Measurements from ENCODE around the gene HOXA10.

HOXA10 gene

DNA sequence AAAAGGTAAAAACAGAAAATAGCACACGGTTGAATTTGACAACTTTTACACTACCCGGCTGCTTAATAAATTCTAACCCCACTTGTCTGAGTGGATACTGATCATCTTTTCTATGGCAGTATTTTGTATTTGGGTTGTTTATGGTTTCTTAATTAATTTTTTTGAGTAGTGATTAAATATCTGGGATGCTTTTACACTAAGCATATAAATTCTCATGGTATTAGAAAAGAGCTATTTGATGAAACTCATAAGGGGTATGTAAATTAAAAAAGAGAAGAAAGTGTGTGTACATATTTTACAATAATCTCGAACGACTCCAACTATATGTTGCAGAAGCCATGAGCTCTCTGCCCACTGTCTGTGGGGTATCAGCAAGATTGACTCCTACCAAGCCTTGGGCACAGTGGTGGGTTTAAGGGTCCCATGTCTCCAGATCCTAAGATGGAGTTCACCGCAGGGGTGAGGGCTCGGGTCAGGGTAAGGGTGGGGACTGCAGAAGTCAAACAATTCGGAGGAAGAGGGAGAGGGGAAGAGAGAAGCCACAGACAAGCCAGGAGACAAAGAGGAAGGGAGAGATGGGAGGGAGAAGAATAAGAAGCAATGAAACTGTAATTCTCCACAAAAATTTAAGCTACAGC lies 33.3 kb upstream of the HOXA10 start:
- TF ChIP-seq, protein P1, sequence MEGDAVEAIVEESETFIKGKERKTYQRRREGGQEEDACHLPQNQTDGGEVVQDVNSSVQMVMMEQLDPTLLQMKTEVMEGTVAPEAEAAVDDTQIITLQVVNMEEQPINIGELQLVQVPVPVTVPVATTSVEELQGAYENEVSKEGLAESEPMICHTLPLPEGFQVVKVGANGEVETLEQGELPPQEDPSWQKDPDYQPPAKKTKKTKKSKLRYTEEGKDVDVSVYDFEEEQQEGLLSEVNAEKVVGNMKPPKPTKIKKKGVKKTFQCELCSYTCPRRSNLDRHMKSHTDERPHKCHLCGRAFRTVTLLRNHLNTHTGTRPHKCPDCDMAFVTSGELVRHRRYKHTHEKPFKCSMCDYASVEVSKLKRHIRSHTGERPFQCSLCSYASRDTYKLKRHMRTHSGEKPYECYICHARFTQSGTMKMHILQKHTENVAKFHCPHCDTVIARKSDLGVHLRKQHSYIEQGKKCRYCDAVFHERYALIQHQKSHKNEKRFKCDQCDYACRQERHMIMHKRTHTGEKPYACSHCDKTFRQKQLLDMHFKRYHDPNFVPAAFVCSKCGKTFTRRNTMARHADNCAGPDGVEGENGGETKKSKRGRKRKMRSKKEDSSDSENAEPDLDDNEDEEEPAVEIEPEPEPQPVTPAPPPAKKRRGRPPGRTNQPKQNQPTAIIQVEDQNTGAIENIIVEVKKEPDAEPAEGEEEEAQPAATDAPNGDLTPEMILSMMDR (IDR thresholded peaks at IDR 0.05), result no peak

DNA sequence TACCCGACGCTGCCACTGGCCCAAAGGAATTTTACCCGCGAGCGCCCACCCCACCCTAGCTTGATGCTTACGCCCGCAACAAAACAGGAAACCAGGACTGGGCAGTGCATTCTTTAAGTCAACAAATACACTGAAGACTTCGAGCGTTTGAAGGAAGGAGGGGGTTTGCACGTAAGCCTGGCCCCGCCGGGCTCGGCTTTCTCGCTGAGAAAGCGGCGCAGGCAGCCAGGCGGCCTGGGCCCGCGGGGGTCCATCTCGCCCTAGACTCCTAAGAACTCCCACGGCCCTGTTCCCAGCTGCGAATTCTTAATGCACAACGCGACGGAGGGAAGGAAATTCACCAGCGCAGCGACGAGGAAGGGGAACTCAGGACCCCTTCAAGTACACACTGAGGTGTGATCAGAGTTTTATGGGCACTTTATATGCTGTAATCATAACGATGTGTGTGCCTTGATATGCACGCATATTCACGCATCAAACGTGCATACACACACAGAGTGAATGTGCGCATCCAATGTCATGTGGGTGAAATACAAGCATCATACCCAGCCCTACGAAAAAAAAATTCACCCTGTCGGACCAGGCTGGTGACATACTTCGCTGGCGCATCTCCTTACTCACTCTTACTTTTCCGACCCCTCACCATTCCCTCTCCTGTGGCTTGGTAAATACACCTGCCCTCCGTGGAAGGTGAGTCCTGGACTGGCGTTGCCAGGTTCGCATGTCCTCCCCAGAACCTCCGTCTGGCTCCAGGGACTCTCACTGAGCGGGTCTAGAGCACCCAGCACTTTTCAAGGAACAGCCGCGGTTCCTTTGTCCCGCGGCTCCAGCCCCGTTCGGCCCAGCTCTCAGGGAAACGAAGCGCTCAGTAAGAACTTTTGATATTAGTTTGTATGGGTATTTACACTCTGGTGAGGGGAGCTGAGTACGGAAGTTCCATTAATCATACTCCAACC lies 31.5 kb upstream of the HOXA10 start:
- TF ChIP-seq, protein P1 (IDR thresholded peaks at IDR 0.05), result no peak

GRCh38 chr7:27204851-27205322 lies 30.8 kb upstream of the HOXA10 start:
- TF ChIP-seq, protein P1 (IDR thresholded peaks at IDR 0.05), result no peak

GRCh38 chr7:27203964-27204594 lies 30.0 kb upstream of the HOXA10 start:
- TF ChIP-seq, protein P1 (IDR thresholded peaks at IDR 0.05), result no peak

DNA sequence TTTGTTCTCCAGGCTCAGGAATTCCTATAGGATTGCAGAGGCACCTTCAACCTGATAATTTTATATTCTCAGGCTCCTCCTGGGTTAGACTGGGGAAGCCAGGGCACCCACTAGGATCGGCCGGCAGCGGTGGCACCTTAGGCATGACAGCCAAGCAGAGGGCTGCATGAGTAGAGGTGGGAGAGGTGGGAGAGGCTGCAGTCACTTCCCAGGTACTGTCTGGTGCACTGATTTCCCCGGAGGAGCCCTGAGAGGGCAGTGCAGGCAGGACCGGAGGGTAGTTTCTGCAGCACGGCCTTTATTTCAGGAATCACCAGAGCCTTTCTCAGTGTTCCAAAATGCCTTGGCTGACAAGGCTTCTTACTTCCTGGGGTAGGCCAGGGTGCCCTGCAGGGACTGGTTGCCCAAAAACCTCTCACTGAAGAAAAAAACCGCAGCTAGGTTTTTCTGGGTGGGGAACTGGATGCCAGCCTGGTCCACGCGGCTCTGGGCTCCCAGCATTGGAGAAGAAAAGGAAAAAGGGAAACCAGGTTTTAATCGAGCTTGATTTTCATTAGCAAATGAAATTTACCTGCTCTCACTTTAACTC lies 29.3 kb upstream of the HOXA10 start:
- TF ChIP-seq, protein P1 (IDR thresholded peaks at IDR 0.05), result no peak

DNA sequence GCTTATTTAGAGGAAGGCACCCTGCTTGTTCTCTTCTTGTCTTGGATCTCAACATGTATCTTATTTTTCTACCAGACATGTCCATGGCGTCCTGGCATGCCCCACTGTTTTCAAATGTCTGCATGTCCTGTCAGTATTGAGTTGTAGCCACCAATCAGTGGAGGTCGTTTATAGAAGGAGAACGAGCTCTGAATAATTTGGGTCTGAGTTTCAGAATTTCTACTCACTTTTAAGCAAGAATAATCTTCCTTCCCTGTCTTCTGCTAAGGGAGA lies 28.7 kb upstream of the HOXA10 start:
- TF ChIP-seq, protein P1 (IDR thresholded peaks at IDR 0.05), result no peak

Data from LNCAP (cell line).